Activated naive CD8-positive, alpha-beta T cell treated with anti-CD3 and anti-CD28 coated beads, Interleukin-2, amount 10 ng/mL, durations not matched to agents 7 days and 5 days (primary cell): ENCODE data around the gene CLCN1. TPM values are rescaled to one million over a fixed set of nuclear protein-coding genes. Genes with fewer than 3 reads are reported as not detected.
"Not testable (repeated sequence)": the region's sequence is repeated elsewhere in the genome, so short reads cannot be mapped to it uniquely, and the experiment has no call there.

ENCODE experiments used
- ATAC-seq: fragments of 150-1000 bp; cut with Tn5 transposase; one replicate; pipeline ENCODE4 v1.10.0; 2021; ENCODE audit warnings: low read depth, moderate library complexity
- POLR2A ChIA-PET: fragments of 350-600 bp; sonication (Branson Sonifier 250); formaldehyde crosslinking; loops from one replicate; lab custom pipeline; 2021; ENCODE audit warnings: antibody characterized with exemption; lab: Charles Lee
- DNase-seq: peaks from one replicate; pipeline ENCODE4 v3.0.0; 2021
- H3K27ac Mint-ChIP-seq: one replicate; pipeline ENCODE4 v1.8.0; 2022; ENCODE audit warnings: mild to moderate bottlenecking, mixed read lengths
- H3K27me3 Mint-ChIP-seq: one replicate; pipeline ENCODE4 v1.8.0; 2022; ENCODE audit warnings: mild to moderate bottlenecking, moderate library complexity, mixed read lengths
- H3K36me3 Mint-ChIP-seq: one replicate; pipeline ENCODE4 v1.8.0; 2021; ENCODE audit warnings: mild to moderate bottlenecking, mixed read lengths
- H3K4me1 Mint-ChIP-seq: one replicate; pipeline ENCODE4 v1.8.0; 2021; ENCODE audit warnings: mixed read lengths
- H3K4me3 Mint-ChIP-seq: one replicate; pipeline ENCODE4 v1.8.0; 2022; ENCODE audit warnings: mild to moderate bottlenecking, moderate library complexity, mixed read lengths
- H3K9me3 Mint-ChIP-seq: one replicate; pipeline ENCODE4 v1.8.0; 2021; ENCODE audit warnings: mixed read lengths
- total RNA-seq, 2 experiments: library from RNA; stranded (reverse); gene quantifications; one replicate each; pipeline ENCODE4 v1.2.3, GENCODE V29; 2021

Gene CLCN1
- total RNA-seq, 2 experiments from 2014 or later, result 0.08 TPM; not detected in 1

DNA sequence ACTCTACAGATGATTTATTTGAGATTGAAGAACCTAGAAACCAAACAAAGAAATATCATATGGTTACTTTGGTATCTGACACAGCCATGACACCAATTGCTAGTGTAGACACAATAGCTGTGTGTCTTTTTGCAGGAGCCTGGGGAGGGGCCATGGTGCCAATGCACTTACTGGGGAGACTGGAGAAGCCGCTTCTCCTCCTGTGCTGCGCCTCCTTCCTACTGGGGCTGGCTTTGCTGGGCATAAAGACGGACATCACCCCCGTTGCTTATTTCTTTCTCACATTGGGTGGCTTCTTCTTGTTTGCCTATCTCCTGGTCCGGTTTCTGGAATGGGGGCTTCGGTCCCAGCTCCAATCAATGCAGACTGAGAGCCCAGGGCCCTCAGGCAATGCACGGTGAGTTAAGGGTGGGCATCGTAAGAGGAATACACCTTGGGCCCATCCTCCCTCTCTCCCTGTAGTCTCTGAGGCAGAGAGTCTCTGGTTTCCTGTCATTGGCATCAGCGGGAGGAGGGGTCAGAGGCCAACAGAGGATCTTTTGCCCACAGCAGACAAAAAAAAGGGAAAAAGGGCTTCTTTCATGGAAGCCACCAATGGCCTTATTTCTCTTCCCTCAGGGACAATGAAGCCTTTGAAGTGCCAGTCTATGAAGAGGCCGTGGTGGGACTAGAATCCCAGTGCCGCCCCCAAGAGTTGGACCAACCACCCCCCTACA is 29.9 kb upstream of the CLCN1 start:
- H3K27me3 Mint-ChIP-seq, result no peaks in the 10 kb centered on the region
- H3K4me3 Mint-ChIP-seq, result no peak overlapping the region
- POLR2A ChIA-PET, result interaction anchor here (0.6 to 2.4 kb wide), 3 partner anchors 21 to 94 kb away, joined by 3 to 11 read pairs (median 4); partner anchors contain the start of gene GSTK1
- H3K4me1 Mint-ChIP-seq, result peaks cover 38% of the 10 kb centered on the region
- peaks cover 5% of the 10 kb centered on the region for H3K9me3 Mint-ChIP-seq
- H3K36me3 Mint-ChIP-seq, result peaks cover 16% of the 10 kb centered on the region
- no peak for DNase-seq
- H3K27ac Mint-ChIP-seq, result no peak overlapping the region
- no peak for ATAC-seq

DNA sequence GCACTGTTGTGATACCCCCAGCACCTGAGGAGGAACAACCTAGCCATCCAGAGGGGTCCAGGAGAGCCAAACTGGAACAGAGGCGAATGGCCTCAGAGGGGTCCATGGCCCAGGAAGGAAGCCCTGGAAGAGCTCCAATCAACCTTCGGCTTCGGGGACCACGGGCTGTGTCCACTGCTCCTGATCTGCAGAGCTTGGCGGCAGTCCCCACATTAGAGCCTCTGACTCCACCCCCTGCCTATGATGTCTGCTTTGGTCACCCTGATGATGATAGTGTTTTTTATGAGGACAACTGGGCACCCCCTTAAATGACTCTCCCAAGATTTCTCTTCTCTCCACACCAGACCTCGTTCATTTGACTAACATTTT is 29.4 kb upstream of the CLCN1 start:
- peaks cover 42% of the 10 kb centered on the region for H3K4me1 Mint-ChIP-seq
- H3K36me3 Mint-ChIP-seq, result peaks cover 21% of the 10 kb centered on the region
- ATAC-seq (no peak), DNase-seq (no peak)
- peak overlapping the region; percentile 60 for H3K27ac Mint-ChIP-seq
- no peak overlapping the region for H3K4me3 Mint-ChIP-seq
- POLR2A ChIA-PET, result interaction anchor here (0.6 to 2.4 kb wide), 3 partner anchors 7 to 93 kb away, joined by 4 to 24 read pairs (median 11); partner anchors contain the start of gene GSTK1
- no peaks in the 10 kb centered on the region for H3K27me3 Mint-ChIP-seq
- H3K9me3 Mint-ChIP-seq, result peaks cover 5% of the 10 kb centered on the region

DNA sequence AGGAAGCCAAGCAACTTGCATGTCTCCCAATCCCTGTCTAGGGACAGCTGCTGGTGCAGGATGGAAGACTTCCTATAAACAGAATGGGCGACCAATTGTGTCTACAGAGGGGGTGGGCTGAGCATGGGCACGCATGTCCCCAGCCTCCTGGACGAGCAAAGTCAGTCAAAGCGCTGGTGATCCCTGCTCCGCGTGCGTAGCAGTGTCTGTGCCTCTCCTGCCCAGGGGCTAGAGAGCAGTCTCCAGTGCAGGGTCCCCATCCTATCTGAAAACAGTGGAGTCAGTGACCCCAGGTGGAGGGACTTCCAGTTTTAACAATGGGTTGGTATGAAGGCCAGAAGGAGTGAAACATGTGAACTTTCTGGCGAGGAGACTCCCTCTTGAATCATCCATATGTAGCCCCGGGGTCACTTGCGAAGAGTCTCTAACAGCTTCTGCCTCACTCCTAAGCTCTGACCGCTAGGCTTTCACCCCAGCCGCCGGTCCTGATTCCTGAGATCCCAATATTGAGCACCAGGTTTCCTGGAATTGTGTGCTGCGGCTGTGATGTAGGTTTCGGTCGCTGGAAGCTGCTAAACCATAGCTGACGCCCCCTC is 28.5 kb upstream of the CLCN1 start:
- no peak for ATAC-seq
- no peaks in the 10 kb centered on the region for H3K27me3 Mint-ChIP-seq
- H3K4me1 Mint-ChIP-seq, result peaks cover 43% of the 10 kb centered on the region
- H3K9me3 Mint-ChIP-seq, result peaks cover 5% of the 10 kb centered on the region
- peaks cover 27% of the 10 kb centered on the region for H3K36me3 Mint-ChIP-seq
- peak overlapping the region; percentile 92 for H3K27ac Mint-ChIP-seq
- H3K4me3 Mint-ChIP-seq, result peak overlapping the region; percentile 85
- POLR2A ChIA-PET, result interaction anchor here (0.6 to 2.4 kb wide), 24 partner anchors 8 to 97 kb away, joined by 3 to 29 read pairs (median 4); partner anchors contain the start of gene GSTK1
- DNase-seq, result no peak

- POLR2A ChIA-PET, result interaction anchor here (0.6 to 2.1 kb wide), 22 partner anchors 8 to 96 kb away, joined by 3 to 29 read pairs (median 4); partner anchors contain the start of gene GSTK1
- Mint-ChIP-seq H3K4me1 (peaks cover 42% of the 10 kb centered on the region), H3K4me3 (peak within 1 kb of the TSS; percentile 85), H3K27me3 (no peaks in the 10 kb centered on the region), H3K36me3 (peaks cover 27% of the 10 kb centered on the region), H3K27ac (peak within 1 kb of the TSS; percentile 92), H3K9me3 (peaks cover 5% of the 10 kb centered on the region)
- peak; percentile 100 for DNase-seq
- peak; percentile 97 for ATAC-seq
Observed at GRCh38 chr7:143287935-143288826, 27.7 kb upstream of the CLCN1 start, which contains the start of gene CASP2. TSS of gene CASP2 (plus strand) at chr7:143288351. CDS start at chr7:143288456, 105 bp downstream.

GRCh38 chr7:143288836-143289235 is 27.1 kb upstream of the CLCN1 start:
- H3K27me3 Mint-ChIP-seq, result no peaks in the 10 kb centered on the region
- H3K4me1 Mint-ChIP-seq, result peaks cover 39% of the 10 kb centered on the region
- H3K27ac Mint-ChIP-seq, result peak overlapping the region; percentile 87
- no peak for ATAC-seq
- DNase-seq, result no peak
- H3K4me3 Mint-ChIP-seq, result peak overlapping the region; percentile 85
- H3K9me3 Mint-ChIP-seq, result peaks cover 5% of the 10 kb centered on the region
- H3K36me3 Mint-ChIP-seq, result peaks cover 31% of the 10 kb centered on the region
- POLR2A ChIA-PET, result interaction anchor here (1.2 to 2.1 kb wide), 10 partner anchors 9 to 91 kb away, joined by 3 to 29 read pairs (median 4); partner anchors contain the start of gene GSTK1

GRCh38 chr7:143289421-143289820 is 26.5 kb upstream of the CLCN1 start:
- peaks cover 5% of the 10 kb centered on the region for H3K9me3 Mint-ChIP-seq
- DNase-seq (no peak), ATAC-seq (no peak)
- peak overlapping the region; percentile 85 for H3K4me3 Mint-ChIP-seq
- POLR2A ChIA-PET, result interaction anchor here (1.1 to 1.2 kb wide), 2 partner anchors 9 to 91 kb away, joined by 3 to 4 read pairs; no protein-coding TSS in a partner anchor
- peak overlapping the region; percentile 87 for H3K27ac Mint-ChIP-seq
- peaks cover 40% of the 10 kb centered on the region for H3K4me1 Mint-ChIP-seq
- H3K36me3 Mint-ChIP-seq, result peaks cover 36% of the 10 kb centered on the region
- no peaks in the 10 kb centered on the region for H3K27me3 Mint-ChIP-seq

GRCh38 chr7:143289888-143290287 is 26.0 kb upstream of the CLCN1 start:
- peaks cover 44% of the 10 kb centered on the region for H3K4me1 Mint-ChIP-seq
- H3K9me3 Mint-ChIP-seq, DNase-seq, H3K27me3 Mint-ChIP-seq, ATAC-seq: not testable (repeated sequence)
- POLR2A ChIA-PET, result interaction anchor here (0.7 to 1.2 kb wide), 3 partner anchors 9 to 492 kb away, joined by 3 to 5 read pairs (median 4); no protein-coding TSS in a partner anchor
- H3K4me3 Mint-ChIP-seq, result peak overlapping the region; percentile 85
- peaks cover 41% of the 10 kb centered on the region for H3K36me3 Mint-ChIP-seq
- H3K27ac Mint-ChIP-seq, result peak overlapping the region; percentile 40

GRCh38 chr7:143290293-143290692 is 25.6 kb upstream of the CLCN1 start:
- H3K4me3 Mint-ChIP-seq, result peak overlapping the region; percentile 85
- peaks cover 5% of the 10 kb centered on the region for H3K9me3 Mint-ChIP-seq
- DNase-seq (no peak), ATAC-seq (no peak)
- H3K27me3 Mint-ChIP-seq, result no peaks in the 10 kb centered on the region
- no peak overlapping the region for H3K27ac Mint-ChIP-seq
- POLR2A ChIA-PET, result interaction anchor here (0.7 to 1.5 kb wide), 4 partner anchors 10 to 492 kb away, joined by 3 to 5 read pairs (median 4); no protein-coding TSS in a partner anchor
- peaks cover 45% of the 10 kb centered on the region for H3K36me3 Mint-ChIP-seq
- peaks cover 48% of the 10 kb centered on the region for H3K4me1 Mint-ChIP-seq

DNA sequence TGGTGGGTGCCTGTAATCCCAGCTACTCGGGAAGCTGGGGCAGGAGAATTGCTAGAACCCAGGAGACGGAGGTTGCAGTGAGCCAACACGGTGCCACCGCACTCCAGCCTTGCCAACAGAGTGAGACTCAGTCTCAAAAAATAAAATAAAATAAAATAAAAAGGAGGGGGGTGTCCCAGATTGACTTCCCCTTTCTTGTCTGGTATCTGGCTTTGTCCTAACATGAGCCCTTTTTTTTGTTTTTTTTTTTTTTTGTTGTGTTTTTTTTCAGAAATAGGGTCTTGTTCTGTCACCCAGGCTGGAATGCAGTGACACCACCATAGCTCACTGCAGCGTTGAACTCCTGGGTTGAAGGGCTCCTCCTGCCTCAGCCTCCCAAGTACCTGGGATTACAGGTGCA is 23.0 kb upstream of the CLCN1 start:
- ATAC-seq, result no peak
- DNase-seq, result no peak
- Mint-ChIP-seq H3K27me3 (no peaks in the 10 kb centered on the region), H3K4me3 (no peak overlapping the region), H3K4me1 (peaks cover 58% of the 10 kb centered on the region), H3K9me3 (no peaks in the 10 kb centered on the region), H3K27ac (no peak overlapping the region), H3K36me3 (peaks cover 53% of the 10 kb centered on the region)
- POLR2A ChIA-PET, result interaction anchor here (0.7 kb wide), 1 partner anchor 116 kb away, joined by 4 read pairs; the partner anchor contains the start of gene EPHA1

DNA sequence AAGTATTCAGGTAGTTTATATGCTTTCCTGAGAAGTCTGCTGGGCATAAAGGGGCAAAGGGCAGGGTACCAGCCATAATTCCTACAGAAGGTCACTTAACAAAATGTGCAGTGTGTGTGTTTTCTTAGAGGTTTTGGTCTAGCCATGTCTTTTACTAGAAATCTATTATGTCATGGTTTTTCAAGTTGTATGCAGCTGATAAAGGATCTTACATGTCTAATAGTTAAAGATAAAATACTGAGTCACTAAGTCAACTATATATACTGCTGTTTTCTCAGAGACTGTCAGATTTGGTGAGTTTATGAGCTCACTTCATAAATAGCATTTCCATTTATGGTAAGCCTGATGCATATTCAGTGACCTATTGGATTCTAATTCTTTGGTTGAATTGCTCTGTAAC is 20.0 kb upstream of the CLCN1 start:
- peaks cover 57% of the 10 kb centered on the region for H3K4me1 Mint-ChIP-seq
- H3K36me3 Mint-ChIP-seq, result peaks cover 63% of the 10 kb centered on the region
- no peak for DNase-seq
- no peak overlapping the region for H3K4me3 Mint-ChIP-seq
- H3K27me3 Mint-ChIP-seq, result no peaks in the 10 kb centered on the region
- no peak overlapping the region for H3K27ac Mint-ChIP-seq
- no peak for ATAC-seq
- H3K9me3 Mint-ChIP-seq, result no peaks in the 10 kb centered on the region
- POLR2A ChIA-PET, result interaction anchor here (0.6 to 1.9 kb wide), 2 partner anchors 8 to 108 kb away, joined by 4 to 5 read pairs; partner anchors contain the start of gene CASP2

DNA sequence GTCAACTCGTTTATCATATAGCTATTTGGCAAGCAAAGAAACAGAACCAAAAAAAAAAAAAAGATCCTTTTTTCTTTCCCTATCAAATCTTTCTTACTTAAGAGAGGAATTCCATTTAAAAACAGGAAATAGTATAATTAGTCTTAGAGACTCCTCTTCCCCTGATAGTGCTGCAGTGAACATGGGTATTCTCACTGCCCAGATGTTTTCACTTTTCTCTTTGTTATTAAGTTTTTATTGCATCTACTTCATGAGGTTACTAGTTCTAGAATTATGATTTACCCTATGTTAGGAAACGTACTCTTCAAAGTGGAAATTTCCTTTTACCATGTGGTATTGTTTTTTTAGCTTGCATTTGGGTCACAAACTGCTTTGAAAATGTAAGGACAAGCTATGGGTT is 19.2 kb upstream of the CLCN1 start:
- Mint-ChIP-seq H3K27ac (no peak overlapping the region), H3K4me3 (no peak overlapping the region), H3K36me3 (peaks cover 63% of the 10 kb centered on the region), H3K4me1 (peaks cover 54% of the 10 kb centered on the region), H3K27me3 (no peaks in the 10 kb centered on the region), H3K9me3 (no peaks in the 10 kb centered on the region)
- DNase-seq (no peak), ATAC-seq (no peak)
- POLR2A ChIA-PET, result interaction anchor here (1.1 to 1.9 kb wide), 2 partner anchors 9 to 13 kb away, joined by 3 to 5 read pairs; partner anchors contain the start of gene CASP2

- Mint-ChIP-seq H3K4me1 (peaks cover 44% of the 10 kb centered on the region), H3K27ac (no peak overlapping the region), H3K36me3 (peaks cover 68% of the 10 kb centered on the region), H3K4me3 (no peak overlapping the region), H3K9me3 (no peaks in the 10 kb centered on the region), H3K27me3 (no peaks in the 10 kb centered on the region)
- POLR2A ChIA-PET, result interaction anchor here (1.0 to 1.2 kb wide), 6 partner anchors 11 to 85 kb away, joined by 3 to 8 read pairs (median 4); partner anchors contain the start of gene CASP2
- DNase-seq, result no peak
- peak; percentile 21 for ATAC-seq
Observed at GRCh38 chr7:143299346-143299745, 16.6 kb upstream of the CLCN1 start.
